GM12878 (cell line): ENCODE measurements around the gene GPRIN1.

ENCODE experiments used
- ATF7 ChIP-seq: fragments of 450-650 bp; IDR thresholded peaks from 2 replicates; pipeline ENCODE4 v1.6.1; 2016; ENCODE audit warnings: low read depth, mild to moderate bottlenecking
- CBX3 ChIP-seq: fragments of 200-600 bp; sonication (generic); IDR thresholded peaks from 2 replicates; pipeline ENCODE4 v1.6.1; 2016; ENCODE audit warnings: low read depth, borderline replicate concordance
- JUNB ChIP-seq: IDR thresholded peaks from 2 replicates; pipeline ENCODE4 v1.6.1; 2016; ENCODE audit warnings: antibody characterized with exemption, mild to moderate bottlenecking
- MAX ChIP-seq: IDR thresholded peaks from 2 replicates; pipeline ENCODE4 v1.6.1; 2012; ENCODE audit warnings: low read depth, low read length, improper control_type of control experiment
- MXI1 ChIP-seq: fragments of 150-350 bp; IDR thresholded peaks from 2 replicates; pipeline ENCODE4 v1.6.1; 2011; ENCODE audit warnings: low read depth, mild to moderate bottlenecking, inconsistent platforms, low read length, improper control_type of control experiment
- NFXL1 ChIP-seq: fragments of 450-650 bp; IDR thresholded peaks from 2 replicates; pipeline ENCODE4 v1.6.1; 2017; ENCODE audit warnings: antibody characterized with exemption, mild to moderate bottlenecking, borderline replicate concordance
- NKRF ChIP-seq: fragments of 450-650 bp; conservative IDR thresholded peaks from 2 replicates; pipeline ENCODE4 v1.6.1; 2017; ENCODE audit warnings: mild to moderate bottlenecking, moderate library complexity
- POLR2AphosphoS2 ChIP-seq: IDR thresholded peaks from 2 replicates; pipeline ENCODE4 v1.6.1; 2011; ENCODE audit warnings: low read depth, mild to moderate bottlenecking, low read length, improper control_type of control experiment, moderate library complexity
- RFX5 ChIP-seq: IDR thresholded peaks from 2 replicates; pipeline ENCODE4 v1.6.1; 2011; ENCODE audit warnings: low read depth, low read length, improper control_type of control experiment
- SMAD1 ChIP-seq: fragments of 450-650 bp; IDR thresholded peaks from 2 replicates; pipeline ENCODE4 v1.6.1; 2018; ENCODE audit warnings: mild to moderate bottlenecking, low read depth; ENCODE audit not compliant: partially characterized antibody
- SP1 ChIP-seq: IDR thresholded peaks from one replicate; pipeline ENCODE4 v1.6.1; 2011; ENCODE audit warnings: low read depth, low read length
- TF ChIP-seq, protein P1 (sequence below), 3 experiments: IDR thresholded peaks in 2 of 3; conservative IDR thresholded peaks in 1 of 3; 2 replicates each; pipeline ENCODE4 v1.5.1; 2011; ENCODE audit warnings: low read depth in 3 of 3, low read length in 3 of 3, mild to moderate bottlenecking in 3 of 3, control low read depth in 2 of 3, moderate library complexity in 2 of 3, inconsistent platforms in 1 of 3, mixed read lengths in 1 of 3; ENCODE audit not compliant: control insufficient read depth in 2 of 3, insufficient read depth in 1 of 3; ENCODE audit errors: extremely low read depth in 1 of 3
- TF ChIP-seq, protein P2 (sequence below): fragments of 450-650 bp; IDR thresholded peaks from 2 replicates; pipeline ENCODE4 v1.6.1; 2017; ENCODE audit warnings: mild to moderate bottlenecking

- TF ChIP-seq CBX3 (no peak), RFX5 (no peak), SMAD1 (no peak), NKRF (no peak), MAX (no peak), MXI1 (no peak), SP1 (no peak), ATF7 (no peak), NFXL1 (no peak), JUNB (no peak), POLR2AphosphoS2 (no peak)
- TF ChIP-seq, protein P1, sequence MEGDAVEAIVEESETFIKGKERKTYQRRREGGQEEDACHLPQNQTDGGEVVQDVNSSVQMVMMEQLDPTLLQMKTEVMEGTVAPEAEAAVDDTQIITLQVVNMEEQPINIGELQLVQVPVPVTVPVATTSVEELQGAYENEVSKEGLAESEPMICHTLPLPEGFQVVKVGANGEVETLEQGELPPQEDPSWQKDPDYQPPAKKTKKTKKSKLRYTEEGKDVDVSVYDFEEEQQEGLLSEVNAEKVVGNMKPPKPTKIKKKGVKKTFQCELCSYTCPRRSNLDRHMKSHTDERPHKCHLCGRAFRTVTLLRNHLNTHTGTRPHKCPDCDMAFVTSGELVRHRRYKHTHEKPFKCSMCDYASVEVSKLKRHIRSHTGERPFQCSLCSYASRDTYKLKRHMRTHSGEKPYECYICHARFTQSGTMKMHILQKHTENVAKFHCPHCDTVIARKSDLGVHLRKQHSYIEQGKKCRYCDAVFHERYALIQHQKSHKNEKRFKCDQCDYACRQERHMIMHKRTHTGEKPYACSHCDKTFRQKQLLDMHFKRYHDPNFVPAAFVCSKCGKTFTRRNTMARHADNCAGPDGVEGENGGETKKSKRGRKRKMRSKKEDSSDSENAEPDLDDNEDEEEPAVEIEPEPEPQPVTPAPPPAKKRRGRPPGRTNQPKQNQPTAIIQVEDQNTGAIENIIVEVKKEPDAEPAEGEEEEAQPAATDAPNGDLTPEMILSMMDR (IDR thresholded peaks at IDR 0.05 in 2 of 3, conservative IDR thresholded peaks at IDR 0.05 in 1 of 3; ENCODE audit: control insufficient read depth in 2 of 3, extremely low read depth in 1 of 3, insufficient read depth in 1 of 3, low read depth in 3 of 3, low read length in 3 of 3): no peak
- TF ChIP-seq, protein P2, sequence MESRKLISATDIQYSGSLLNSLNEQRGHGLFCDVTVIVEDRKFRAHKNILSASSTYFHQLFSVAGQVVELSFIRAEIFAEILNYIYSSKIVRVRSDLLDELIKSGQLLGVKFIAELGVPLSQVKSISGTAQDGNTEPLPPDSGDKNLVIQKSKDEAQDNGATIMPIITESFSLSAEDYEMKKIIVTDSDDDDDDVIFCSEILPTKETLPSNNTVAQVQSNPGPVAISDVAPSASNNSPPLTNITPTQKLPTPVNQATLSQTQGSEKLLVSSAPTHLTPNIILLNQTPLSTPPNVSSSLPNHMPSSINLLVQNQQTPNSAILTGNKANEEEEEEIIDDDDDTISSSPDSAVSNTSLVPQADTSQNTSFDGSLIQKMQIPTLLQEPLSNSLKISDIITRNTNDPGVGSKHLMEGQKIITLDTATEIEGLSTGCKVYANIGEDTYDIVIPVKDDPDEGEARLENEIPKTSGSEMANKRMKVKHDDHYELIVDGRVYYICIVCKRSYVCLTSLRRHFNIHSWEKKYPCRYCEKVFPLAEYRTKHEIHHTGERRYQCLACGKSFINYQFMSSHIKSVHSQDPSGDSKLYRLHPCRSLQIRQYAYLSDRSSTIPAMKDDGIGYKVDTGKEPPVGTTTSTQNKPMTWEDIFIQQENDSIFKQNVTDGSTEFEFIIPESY: no peak
Observed at GRCh38 chr5:176574297-176574591, 35.7 kb downstream of the GPRIN1 start.
